ENCODE results near the gene HIVEP2. TPM values are rescaled to one million over a fixed set of nuclear protein-coding genes. Genes with fewer than 3 reads are reported as not detected.

The HIVEP2 gene
- polyA plus RNA-seq, 10 donors = 11.7 to 25.4 (median 18.7) TPM

- no peak for DNase-seq
Measured at GRCh38 chr6:142918339-142919042, 26.5 kb downstream of the HIVEP2 start.

- DNase-seq = no peak
Measured at GRCh38 chr6:142916881-142917280, 28.1 kb downstream of the HIVEP2 start.

- DNase-seq = no peak
Measured at GRCh38 chr6:142914937-142915697, 29.9 kb downstream of the HIVEP2 start.

GRCh38 chr6:142914369-142914768 is 30.6 kb downstream of the HIVEP2 start:
- DNase-seq = no peak

GRCh38 chr6:142913511-142914047 is 31.4 kb downstream of the HIVEP2 start:
- DNase-seq = no peak

- DNase-seq = no peak
Measured at GRCh38 chr6:142913036-142913510, 31.9 kb downstream of the HIVEP2 start.

- no peak for DNase-seq
Measured at GRCh38 chr6:142912125-142912524, 32.9 kb downstream of the HIVEP2 start.

- DNase-seq = no peak
Measured at GRCh38 chr6:142911430-142911829, 33.5 kb downstream of the HIVEP2 start.

- DNase-seq = no peak
Measured at GRCh38 chr6:142909686-142910085, 35.3 kb downstream of the HIVEP2 start.

- DNase-seq = no peak
Measured at GRCh38 chr6:142908235-142908634, 36.7 kb downstream of the HIVEP2 start.

GRCh38 chr6:142907544-142907943 is 37.4 kb downstream of the HIVEP2 start:
- no peak for DNase-seq

- no peak for DNase-seq
Measured at GRCh38 chr6:142906945-142907470, 38.0 kb downstream of the HIVEP2 start.

- DNase-seq = no peak
Measured at GRCh38 chr6:142903812-142904211, 41.2 kb downstream of the HIVEP2 start.

GRCh38 chr6:142902636-142903053 is 42.3 kb downstream of the HIVEP2 start:
- peak in 2 of 3 donors; percentile 31 to 95 for DNase-seq

- no peak for DNase-seq
Measured at GRCh38 chr6:142901611-142902010, 43.4 kb downstream of the HIVEP2 start.

GRCh38 chr6:142900227-142900971 is 44.6 kb downstream of the HIVEP2 start:
- no peak for DNase-seq

- no peak for DNase-seq
Measured at GRCh38 chr6:142898927-142899895, 45.8 kb downstream of the HIVEP2 start.

GRCh38 chr6:142897659-142898058 is 47.3 kb downstream of the HIVEP2 start:
- no peak for DNase-seq

- DNase-seq = no peak
Measured at GRCh38 chr6:142896732-142897131, 48.2 kb downstream of the HIVEP2 start.

GRCh38 chr6:142893088-142893487 is 51.9 kb downstream of the HIVEP2 start:
- DNase-seq = no peak
